Cardiac ventricle fibroblast (primary cell): ENCODE data around the gene OR4K15. TPM values are rescaled to one million over a fixed set of nuclear protein-coding genes. Genes with fewer than 3 reads are reported as not detected.

Source experiments
- total RNA-seq: library from RNA; depleted of rRNA; stranded (reverse); fragments of >200 nt; gene quantifications from 2 replicates; pipeline ENCODE4 v1.2.3, GENCODE V29; 2015

Gene OR4K15, protein sequence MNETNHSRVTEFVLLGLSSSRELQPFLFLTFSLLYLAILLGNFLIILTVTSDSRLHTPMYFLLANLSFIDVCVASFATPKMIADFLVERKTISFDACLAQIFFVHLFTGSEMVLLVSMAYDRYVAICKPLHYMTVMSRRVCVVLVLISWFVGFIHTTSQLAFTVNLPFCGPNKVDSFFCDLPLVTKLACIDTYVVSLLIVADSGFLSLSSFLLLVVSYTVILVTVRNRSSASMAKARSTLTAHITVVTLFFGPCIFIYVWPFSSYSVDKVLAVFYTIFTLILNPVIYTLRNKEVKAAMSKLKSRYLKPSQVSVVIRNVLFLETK
- total RNA-seq, result not detected in 2 replicates

DNA sequence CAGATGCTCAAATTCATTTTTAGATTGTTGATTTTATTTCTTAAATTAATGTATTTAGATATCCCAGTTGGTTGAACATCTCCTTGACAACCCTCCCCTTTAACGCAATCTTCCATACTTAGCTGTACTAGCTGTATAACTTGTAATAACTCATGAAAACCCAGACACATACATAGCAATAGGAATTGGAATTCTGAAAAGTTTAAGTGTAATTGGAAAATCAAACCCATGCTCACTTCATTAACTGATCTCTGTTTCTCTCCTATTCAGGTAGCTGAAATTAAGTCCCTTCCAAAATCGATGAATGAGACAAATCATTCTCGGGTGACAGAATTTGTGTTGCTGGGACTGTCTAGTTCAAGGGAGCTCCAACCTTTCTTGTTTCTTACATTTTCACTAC is at the start of gene OR4K15:
OR4K15 (plus strand) TSS at position 301 of the 400 bp plus-strand sequence; CDS start at position 301, 0 bp downstream.

DNA sequence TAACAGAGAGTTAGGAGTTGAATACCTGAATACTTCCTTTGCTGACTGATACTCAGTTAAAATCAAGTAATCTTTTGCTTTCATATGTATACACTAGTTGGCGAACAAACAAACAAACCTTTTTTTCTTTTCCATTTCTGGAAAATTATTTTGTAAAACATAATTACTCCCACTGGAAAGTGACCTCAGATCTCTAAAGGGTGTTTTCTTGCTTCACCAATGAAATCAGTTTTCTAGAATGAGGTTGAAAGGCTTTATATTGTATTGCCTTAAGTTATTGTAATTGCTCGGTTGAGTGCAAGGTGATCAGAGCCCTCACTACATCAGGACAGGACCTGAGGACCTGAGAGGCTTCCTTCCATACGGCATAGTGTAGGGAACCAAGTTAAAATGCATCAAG is 44.8 kb upstream of the OR4K15 start, which contains the start of gene OR4K1:
OR4K1 (plus strand) TSS at position 301 of the 400 bp plus-strand sequence. CDS start 4,750 bp downstream, outside the sequence.

DNA sequence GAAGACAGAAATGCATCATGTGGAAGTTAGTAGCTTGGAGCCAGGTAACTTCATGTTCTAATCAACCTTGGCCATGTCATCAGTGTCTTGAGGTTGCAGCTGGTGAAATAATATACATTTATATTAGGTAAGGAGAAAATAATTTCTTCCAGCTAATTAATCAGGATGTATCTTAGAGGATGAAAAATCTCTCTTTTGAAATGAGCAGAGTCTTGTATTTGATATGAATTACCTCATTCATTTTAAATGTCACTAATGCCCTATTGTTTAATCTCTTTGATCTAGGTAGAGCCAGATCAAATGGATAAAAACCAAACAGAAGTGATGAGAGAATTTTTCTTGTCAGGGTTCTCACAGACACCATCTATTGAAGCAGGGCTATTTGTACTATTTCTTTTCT is 26.5 kb downstream of the OR4K15 start, which contains the start of gene OR4Q2:
OR4Q2 (plus strand) TSS at position 301 of the 400 bp plus-strand sequence.

DNA sequence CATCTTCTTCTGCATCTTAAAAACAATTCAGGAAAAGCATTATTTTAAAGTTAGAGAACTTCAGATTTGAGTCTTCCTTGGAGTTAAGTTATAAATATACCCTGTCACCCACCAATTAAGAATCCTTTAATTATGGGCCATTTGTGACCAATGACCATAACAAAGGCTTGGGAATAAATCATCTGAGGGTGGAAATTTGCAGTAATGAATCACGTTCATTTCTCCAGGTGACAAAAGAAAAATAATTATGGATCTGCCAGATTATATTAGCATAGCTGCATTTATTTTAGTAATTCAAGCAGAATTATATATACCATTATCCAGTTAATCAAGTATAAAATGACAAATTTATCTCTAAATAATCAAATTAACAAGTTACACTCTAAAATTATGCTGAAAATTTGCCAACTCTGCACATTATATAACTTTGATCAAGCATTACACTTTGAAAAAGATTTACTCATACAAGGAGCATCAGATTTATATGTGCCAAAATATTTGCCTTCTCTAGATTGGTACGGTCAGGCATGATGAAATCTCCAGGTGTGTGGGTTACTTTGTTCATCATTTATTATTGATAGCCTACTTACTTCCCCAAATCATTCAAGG is 44.0 kb downstream of the OR4K15 start, which contains the start of gene OR4K14:
OR4K14 (minus strand) TSS at position 51 of the 609 bp plus-strand sequence. CDS start 4,114 bp downstream, outside the sequence.

Other genes starting within 250 kb of the OR4K15 start
- not detected in 2 replicates for gene OR4Q3, start 232.0 kb upstream of the OR4K15 start, total RNA-seq
- not detected in 2 replicates for gene OR4M1, start 202.1 kb upstream of the OR4K15 start, total RNA-seq
- not detected in 2 replicates for gene OR4N2, start 171.8 kb upstream of the OR4K15 start, total RNA-seq
- gene OR4K2, start 100.4 kb upstream of the OR4K15 start, total RNA-seq, result not detected in 2 replicates
- not detected in 2 replicates for gene OR4K5, start 55.0 kb upstream of the OR4K15 start, total RNA-seq
- gene OR4K1, start 44.7 kb upstream of the OR4K15 start, total RNA-seq, result not detected in 2 replicates
- not detected in 2 replicates for gene OR4Q2, start 26.6 kb downstream of the OR4K15 start, total RNA-seq
- not detected in 2 replicates for gene OR4K14, start 43.7 kb downstream of the OR4K15 start, total RNA-seq
- gene OR4K13, start 60.4 kb downstream of the OR4K15 start, total RNA-seq, result not detected in 2 replicates
- not detected in 2 replicates for gene OR4L1, start 84.5 kb downstream of the OR4K15 start, total RNA-seq
- gene OR4K17, start 135.1 kb downstream of the OR4K15 start, total RNA-seq, result not detected in 2 replicates
- not detected in 2 replicates for gene OR4N5, start 163.2 kb downstream of the OR4K15 start, total RNA-seq
- gene OR11G2, start 215.3 kb downstream of the OR4K15 start, total RNA-seq, result not detected in 2 replicates
- not detected in 2 replicates for gene OR11H6, start 248.1 kb downstream of the OR4K15 start, total RNA-seq